Stromal cell of bone marrow (primary cell): ENCODE measurements around the gene PLA2G6.

Experiments
- DNase-seq: peaks from one replicate; pipeline ENCODE4 v3.0.0-alpha.2; 2012; ENCODE audit warnings: low read depth

The PLA2G6 gene

DNA sequence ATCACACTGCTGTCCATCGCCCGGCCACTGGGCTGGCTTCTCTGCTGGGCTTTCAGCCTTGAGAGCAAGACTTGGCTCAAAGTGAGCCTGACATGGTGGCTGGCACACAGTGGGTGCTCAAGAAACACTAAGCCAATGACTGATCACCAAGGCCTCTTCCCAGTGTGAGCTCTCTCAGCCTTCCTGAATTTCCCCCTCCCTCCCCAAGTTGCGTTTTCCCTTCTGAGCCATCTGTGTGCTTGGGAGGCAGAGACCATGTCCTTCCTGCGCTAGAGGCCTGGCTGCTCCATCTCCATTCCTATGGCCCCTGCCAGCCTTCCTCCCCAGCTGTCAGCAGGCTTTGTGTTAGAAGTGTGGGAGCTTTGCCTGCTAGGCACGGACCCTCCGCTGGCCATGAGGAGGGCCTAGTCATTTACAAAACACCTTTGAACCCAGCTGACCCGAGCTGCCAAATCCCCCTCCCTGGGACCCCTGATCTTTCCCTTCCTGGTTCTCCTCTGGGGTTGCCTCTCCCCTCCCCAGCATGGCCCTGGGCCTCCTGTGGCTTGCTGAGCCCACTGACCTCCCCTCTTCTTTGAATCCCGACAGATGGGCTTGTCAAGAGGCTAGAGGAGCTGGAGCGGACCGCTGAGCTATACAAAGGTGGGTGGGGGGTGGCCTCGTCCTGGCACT lies 111.2 kb downstream of the PLA2G6 start:
- no peak for DNase-seq

- peak; percentile 39 for DNase-seq
These were observed 112.0 kb downstream of the PLA2G6 start for GRCh38 chr22:38069372-38070249.

- no peak for DNase-seq
These were observed 112.8 kb downstream of the PLA2G6 start for GRCh38 chr22:38068641-38069371.

- DNase-seq: no peak
These were observed 113.8 kb downstream of the PLA2G6 start for GRCh38 chr22:38067761-38068360.

DNA sequence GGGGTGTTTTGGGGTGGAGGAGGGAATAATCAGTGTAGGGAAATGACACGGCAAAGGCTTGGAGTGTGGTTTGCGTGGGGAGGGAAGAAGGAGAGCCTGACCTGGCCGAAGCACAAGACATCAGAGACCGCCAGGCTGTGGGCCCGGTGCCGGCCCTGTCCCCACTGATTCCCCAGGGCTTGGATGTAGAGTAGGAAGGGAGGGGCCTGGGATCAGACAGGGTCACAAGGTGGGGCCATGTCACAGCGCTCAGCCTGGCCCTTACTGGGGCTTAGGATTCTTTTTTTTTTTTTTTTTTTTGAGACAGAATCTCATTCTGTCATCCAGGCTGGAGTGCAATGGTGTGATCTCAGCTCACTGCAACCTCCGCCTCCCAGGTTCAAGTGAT lies 114.6 kb downstream of the PLA2G6 start:
- DNase-seq: no peak

GRCh38 chr22:38066381-38067027 lies 115.1 kb downstream of the PLA2G6 start:
- DNase-seq: no peak

- no peak for DNase-seq
These were observed 116.1 kb downstream of the PLA2G6 start for GRCh38 chr22:38065539-38065938.

GRCh38 chr22:38062791-38063190 lies 118.8 kb downstream of the PLA2G6 start:
- no peak for DNase-seq
